Upper lobe of left lung (tissue), 6 donors: ENCODE data around the gene GALNT6. TPM values are rescaled to one million over a fixed set of nuclear protein-coding genes. Genes with fewer than 3 reads are reported as not detected.

Experiments
- ATAC-seq, 2 donors: fragments of 200-7000 bp; cut with Tn5 transposase; one replicate each; pipeline ENCODE4 v1.9.1; 2022; ENCODE audit warnings: mild to moderate bottlenecking in 2 of 2, moderate library complexity in 2 of 2; ENCODE audit not compliant: low FRiP score in 2 of 2
- DNase-seq, 2 donors: peaks; one replicate each; pipeline ENCODE4 v3.0.0-alpha.2; 2019 to 2020
- H3K27ac ChIP-seq, 4 donors: fragments of 200-600 bp; sonication (generic); one replicate each; pipeline ENCODE4 v1.5.1; 2016 to 2019
- H3K27me3 ChIP-seq, 4 donors: fragments of 200-600 bp; sonication (generic); one replicate each; pipeline ENCODE4 v1.5.1; 2017 to 2019
- H3K36me3 ChIP-seq, 4 donors: fragments of 200-600 bp; sonication (generic); one replicate each; pipeline ENCODE4 v1.5.1; 2016 to 2019
- H3K4me1 ChIP-seq, 4 donors: fragments of 200-600 bp; sonication (generic); one replicate each; pipeline ENCODE4 v1.5.1; 2018 to 2019
- H3K4me3 ChIP-seq, 4 donors: fragments of 200-600 bp; sonication (generic); one replicate each; pipeline ENCODE4 v1.5.1; 2017 to 2019; ENCODE audit warnings: mild to moderate bottlenecking in 2 of 4, moderate library complexity in 1 of 4
- H3K9me3 ChIP-seq, 4 donors: fragments of 200-600 bp; sonication (generic); one replicate each; pipeline ENCODE4 v1.5.1; 2018 to 2019
- CTCF ChIP-seq, 6 experiments: fragments of 450-650 bp in 4 of 6; fragments of 200-600 bp in 2 of 6; sonication (generic) in 2 of 6; IDR thresholded peaks; one replicate each; pipeline ENCODE4 v1.5.1; 2016 to 2019; ENCODE audit warnings: antibody characterized with exemption in 6 of 6
- EP300 ChIP-seq, 4 donors: sonication (generic); formaldehyde crosslinking; IDR thresholded peaks; one replicate each; pipeline ENCODE4 v1.5.1; 2017; ENCODE audit warnings: antibody characterized with exemption in 4 of 4, control low read depth in 2 of 4
- POLR2A ChIP-seq, 4 donors: fragments of 450-650 bp; IDR thresholded peaks; one replicate each; pipeline ENCODE4 v1.5.1; 2016 to 2017; ENCODE audit warnings: antibody characterized with exemption in 4 of 4, mild to moderate bottlenecking in 2 of 4
- POLR2AphosphoS5 ChIP-seq, 2 donors: sonication (generic); formaldehyde crosslinking; IDR thresholded peaks; one replicate each; pipeline ENCODE4 v1.5.1; 2017; ENCODE audit warnings: antibody characterized with exemption in 2 of 2
- WGBS, 2 donors: methylation state at CpG; one replicate each; pipeline ENCODE4 v1.1.5; 2017 to 2018; 5-methylcytosine and 5-hydroxymethylcytosine counted together
- total RNA-seq, 6 donors: library from RNA; depleted of rRNA in 4 of 6; stranded (reverse); fragments of >200 nt in 4 of 6; gene quantifications; one replicate each; pipeline versions ENCODE4 v1.1.0 to v1.2.1, GENCODE V29; 2016 to 2021
- donor health status: DM: no; HTN: no; CAD: no; lungs with moderate emphysema.
- donor health status: DM: no; HTN: yes; CAD: no; lungs with severe emphysema.

Gene GALNT6
- total RNA-seq, 6 donors from 2014 or later, result 8.3 to 56.6 (median 21.3) TPM

- 4 to 7% methylated on average over 11 to 65 of the region's 73 CpGs for WGBS, 2 donors
- ATAC-seq (peak; percentile 88 to 94), DNase-seq (peak; percentile 71 to 94)
- Histone ChIP-seq H3K4me1 (peaks cover 11 to 13% (median 12%) of the 10 kb centered on the region in 4 donors), H3K27me3 (peaks cover 0 to 10% (median 1%) of the 10 kb centered on the region in 4 donors), H3K27ac (no peak within 1 kb of the TSS), H3K4me3 (peak within 1 kb of the TSS in 3 of 4 donors; percentile 42 to 60 (median 53)), H3K9me3 (no peaks in the 10 kb centered on the region), H3K36me3 (no peaks in the 10 kb centered on the region)
- TF ChIP-seq CTCF (IDR thresholded peaks at IDR 0.05), result peak; percentile 33 to 82 (median 78)
- TF ChIP-seq POLR2AphosphoS5 (IDR thresholded peaks at IDR 0.05), result no peak
Measured at GRCh38 chr12:51424662-51425539, 33.7 kb upstream of the GALNT6 start, which contains the start of gene SLC4A8. SLC4A8 (plus strand) TSS chr12:51424831; CDS start chr12:51424988, 157 bp downstream.

- H3K27me3 ChIP-seq, result peaks cover 0 to 10% (median 1%) of the 10 kb centered on the region in 4 donors
- no peak for TF ChIP-seq CTCF (IDR thresholded peaks at IDR 0.05)
- no peak for TF ChIP-seq EP300 (IDR thresholded peaks at IDR 0.05)
- TF ChIP-seq POLR2A (IDR thresholded peaks at IDR 0.05), result no peak
- TF ChIP-seq POLR2AphosphoS5 (IDR thresholded peaks at IDR 0.05), result no peak
Measured at GRCh38 chr12:51424094-51424661, 33.0 kb upstream of the GALNT6 start.

GRCh38 chr12:51421266-51421884 lies 30.2 kb upstream of the GALNT6 start:
- peaks cover 0 to 10% (median 1%) of the 10 kb centered on the region in 4 donors for H3K27me3 ChIP-seq
- peaks cover 11 to 13% (median 12%) of the 10 kb centered on the region in 4 donors for H3K4me1 ChIP-seq
- H3K9me3 ChIP-seq, result no peaks in the 10 kb centered on the region
- no peak overlapping the region for H3K27ac ChIP-seq
- H3K36me3 ChIP-seq, result no peaks in the 10 kb centered on the region
- peak in 1 of 2 donors; percentile 56 for DNase-seq
- WGBS, 2 donors, result 74 to 80% methylated on average over 5 of the region's 5 CpGs
- no peak overlapping the region for H3K4me3 ChIP-seq
- peak; percentile 53 to 60 for ATAC-seq
- peak; percentile 17 to 56 (median 41) for TF ChIP-seq CTCF (IDR thresholded peaks at IDR 0.05)
- no peak for TF ChIP-seq POLR2A (IDR thresholded peaks at IDR 0.05)

More at GRCh38 chr12:51424094-51424661, 33.0 kb upstream of the GALNT6 start:
- DNase-seq (no peak), ATAC-seq (no peak)
- WGBS, 2 donors, result 24 to 37% methylated on average over 10 of the region's 10 CpGs
- Histone ChIP-seq H3K4me3 (peak overlapping the region in 3 of 4 donors; percentile 42 to 60 (median 53)), H3K27ac (no peak overlapping the region), H3K4me1 (peaks cover 11 to 13% (median 12%) of the 10 kb centered on the region in 4 donors), H3K9me3 (no peaks in the 10 kb centered on the region), H3K36me3 (no peaks in the 10 kb centered on the region)

GRCh38 chr12:51419425-51420193 lies 28.4 kb upstream of the GALNT6 start:
- H3K4me1 ChIP-seq, result peaks cover 4 to 6% (median 5%) of the 10 kb centered on the region in 4 donors
- WGBS, 2 donors, result 42 to 50% methylated on average over 11 of the region's 11 CpGs
- no peak overlapping the region for H3K4me3 ChIP-seq
- H3K27ac ChIP-seq, result no peak overlapping the region
- DNase-seq, result no peak
- no peaks in the 10 kb centered on the region for H3K9me3 ChIP-seq
- TF ChIP-seq EP300 (IDR thresholded peaks at IDR 0.05) (no peak), POLR2A (IDR thresholded peaks at IDR 0.05) (no peak), CTCF (IDR thresholded peaks at IDR 0.05) (no peak), POLR2AphosphoS5 (IDR thresholded peaks at IDR 0.05) (no peak)
- H3K36me3 ChIP-seq, result no peaks in the 10 kb centered on the region
- no peak for ATAC-seq
- H3K27me3 ChIP-seq, result peaks cover 0 to under 1% (median 0%) of the 10 kb centered on the region in 4 donors
